ENCODE measurements around the gene ENOX1. TPM values are rescaled to one million over a fixed set of nuclear protein-coding genes. Genes with fewer than 3 reads are reported as not detected.

Gene ENOX1
- total and polyA plus RNA-seq, 2 of the 8 experiments (the other 6 are each of a cell fraction or from before 2014, with no cell fraction given), result 0.23 to 0.37 TPM

GRCh38 chr13:43583321-43583720 lies 203.5 kb downstream of the ENOX1 start:
- no peak overlapping the region for H4K8ac ChIP-seq (ENCODE audit: extremely low read depth, insufficient read depth, low read length)
- no peak overlapping the region for H3K56ac ChIP-seq (replicated peaks; ENCODE audit: insufficient read length, low read depth, low read length)
- TF ChIP-seq BCL11A (IDR thresholded peaks at IDR 0.05; ENCODE audit: low read depth in 2 of 2, low read length in 2 of 2) (no peak), GTF2F1 (IDR thresholded peaks at IDR 0.05; ENCODE audit: borderline replicate concordance, low read depth, low read length) (no peak), HDAC2 (IDR thresholded peaks at IDR 0.05; ENCODE audit: borderline replicate concordance in 1 of 2, low read depth in 2 of 2, low read length in 2 of 2) (no peak), SAP30 (IDR thresholded peaks at IDR 0.05; ENCODE audit: insufficient read depth, insufficient replicate concordance, low read length) (no peak), ATF2 (IDR thresholded peaks at IDR 0.05; ENCODE audit: low read length) (no peak), CBX8 (IDR thresholded peaks at IDR 0.05; ENCODE audit: borderline replicate concordance, low read depth, low read length) (no peak), POU5F1 (IDR thresholded peaks at IDR 0.05; ENCODE audit: low read depth, low read length) (no peak), JUN (IDR thresholded peaks at IDR 0.05; ENCODE audit: low read depth, low read length) (no peak), SP2 (IDR thresholded peaks at IDR 0.05; ENCODE audit: low read length) (no peak), SP4 (IDR thresholded peaks at IDR 0.05; ENCODE audit: low read length) (no peak)

More at GRCh38 chr13:43583321-43583720, 203.5 kb downstream of the ENOX1 start:
- Histone ChIP-seq H3K4me2 (ENCODE audit: insufficient read depth in 1 of 2, low read depth in 2 of 2, low read length in 2 of 2) (no peak overlapping the region), H3K79me2 (ENCODE audit: control insufficient read depth in 1 of 2, insufficient read depth in 2 of 2, low read length in 2 of 2) (no peaks in the 10 kb centered on the region), H3K27me3 (replicated peaks in 1 of 4; ENCODE audit: control insufficient read depth in 3 of 4, extremely low read depth in 1 of 4, insufficient read depth in 3 of 4, low read length in 3 of 4) (peaks cover 0 to under 1% (median 0%) of the 10 kb centered on the region in 4 experiments; a peak in 1 of 7 replicates), H2AK5ac (ENCODE audit: low read depth, low read length) (no peak overlapping the region), H2BK12ac (ENCODE audit: low read depth, low read length) (no peak overlapping the region), H3K23me2 (ENCODE audit: low read depth, low read length) (no peaks in the 10 kb centered on the region; the same call in 1 of the 2 replicates), H2AFZ (ENCODE audit: low read length) (no peak overlapping the region), H3K4ac (replicated peaks; ENCODE audit: insufficient read length, low read depth, low read length) (no peak overlapping the region), H3K36me3 (ENCODE audit: control insufficient read depth in 2 of 4, insufficient read depth in 4 of 4, low read length in 3 of 4) (no peaks in the 10 kb centered on the region), H3K9ac (replicated peaks in 1 of 4; ENCODE audit: extremely low read depth in 1 of 4, low read depth in 3 of 4, low read length in 3 of 4) (no peak overlapping the region), H3K4me3 (ENCODE audit: extremely low read depth in 1 of 4, insufficient read depth in 2 of 4, low read depth in 3 of 4, low read length in 4 of 4) (no peak overlapping the region), H3K79me1 (ENCODE audit: low read depth, low read length) (no peaks in the 10 kb centered on the region), H3K4me1 (replicated peaks in 1 of 4; ENCODE audit: control insufficient read depth in 3 of 4, insufficient read depth in 4 of 4, low read length in 3 of 4) (no peaks in the 10 kb centered on the region), H4K91ac (replicated peaks; ENCODE audit: insufficient read length, low read length) (no peak overlapping the region), H4K5ac (ENCODE audit: insufficient read length, low read depth, low read length) (no peak overlapping the region), H3K14ac (ENCODE audit: insufficient read length) (no peak overlapping the region), H2BK15ac (ENCODE audit: low read length) (no peak overlapping the region), H4K20me1 (replicated peaks in 1 of 2; ENCODE audit: control insufficient read depth in 1 of 2, insufficient read depth in 2 of 2, low read length in 2 of 2) (no peaks in the 10 kb centered on the region), H3K23ac (ENCODE audit: insufficient read length) (no peak overlapping the region), H2BK120ac (replicated peaks; ENCODE audit: low read depth, low read length) (no peak overlapping the region), H2BK5ac (ENCODE audit: low read depth, low read length) (no peak overlapping the region), H3K18ac (ENCODE audit: extremely low read depth, low read length) (no peak overlapping the region), H2BK20ac (ENCODE audit: low read length) (no peak overlapping the region), H3K27ac (ENCODE audit: low read depth, low read length) (no peak overlapping the region), H3K9me3 (ENCODE audit: insufficient read depth in 2 of 2, low read depth in 1 of 2, low read length in 1 of 2) (no peaks in the 10 kb centered on the region)
- POLR2A ChIA-PET (ENCODE audit: partially characterized antibody), result no interaction called here
- CTCF ChIA-PET (ENCODE audit: partially characterized antibody), result no interaction called here
- DNase-seq (ENCODE audit: low read depth in 1 of 2, low spot score in 2 of 2), result no peak
- WGBS, 2 experiments (ENCODE audit: extremely low coverage in 1 of 2, insufficient coverage in 1 of 2, insufficient read length in 1 of 2, insufficient replicate concordance in 2 of 2, low coverage in 1 of 2, low lambda C conversion rate in 2 of 2, missing lambda C conversion rate in 1 of 2), result 95% methylated on average over 1 of the region's 1 CpG; no CpG with 5 or more reads in 1 of the 2 experiments
- no peak for FAIRE-seq

Measured in H1 (cell line).